NCI-H460 (cell line): ENCODE data around the gene SH3RF2. TPM values are rescaled to one million over a fixed set of nuclear protein-coding genes. Genes with fewer than 3 reads are reported as not detected.

Experiments used
- DNase-seq: peaks from one replicate; pipeline ENCODE4 v3.0.0-alpha.2; 2016; ENCODE audit warnings: low read depth; ENCODE audit errors: extremely low read depth
- total RNA-seq: library from RNA; depleted of rRNA; stranded (reverse); fragments of >200 nt; shearing (Covaris generic); gene quantifications from 2 replicates; pipeline ENCODE4 v1.2.3, GENCODE V29; 2014

SH3RF2 gene
- total RNA-seq, 1 experiment from 2014 or later = 8.4 TPM

GRCh38 chr5:146032911-146033310 is 96.5 kb downstream of the SH3RF2 start:
- DNase-seq = no peak

DNA sequence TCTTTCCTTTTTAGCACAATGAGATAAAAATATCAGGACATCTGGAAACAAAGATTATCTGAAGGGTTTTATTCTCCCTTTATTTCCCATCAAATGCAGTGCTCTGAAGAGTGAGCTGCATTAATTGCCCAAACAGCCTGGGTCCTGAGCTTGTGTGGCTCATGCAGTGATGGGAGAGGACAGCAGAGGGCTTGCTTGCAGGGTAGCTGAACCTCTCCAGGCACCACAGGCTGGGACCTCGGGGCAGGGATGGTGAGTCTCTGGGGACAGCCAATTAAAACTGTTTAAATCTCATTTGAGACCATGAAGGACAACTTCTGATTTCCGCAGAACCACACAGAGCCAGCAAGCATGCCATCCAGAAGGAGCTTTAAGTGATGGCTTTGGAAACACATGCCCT is 97.7 kb downstream of the SH3RF2 start:
- no peak for DNase-seq

GRCh38 chr5:146034605-146035004 is 98.2 kb downstream of the SH3RF2 start:
- DNase-seq = no peak

DNA sequence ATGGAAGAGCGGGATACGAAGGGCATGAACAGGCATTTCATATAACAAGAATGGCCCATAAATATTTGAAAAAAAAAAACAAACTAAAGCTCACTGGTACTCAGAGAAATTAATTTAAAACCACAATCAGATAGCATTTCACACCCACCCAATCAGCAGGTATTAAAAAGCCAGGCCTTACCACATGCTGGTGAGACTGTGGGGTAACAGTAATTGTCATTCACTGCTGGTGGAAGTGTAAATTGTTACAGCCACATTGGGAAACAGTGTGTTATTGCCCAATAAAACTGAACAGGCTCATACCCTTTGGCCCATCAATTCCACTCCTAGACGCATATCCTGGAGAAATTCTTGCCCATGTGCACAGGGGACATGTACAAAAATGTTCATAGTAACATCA is 103.0 kb downstream of the SH3RF2 start:
- no peak for DNase-seq

GRCh38 chr5:146040527-146040926 is 104.1 kb downstream of the SH3RF2 start:
- no peak for DNase-seq

DNA sequence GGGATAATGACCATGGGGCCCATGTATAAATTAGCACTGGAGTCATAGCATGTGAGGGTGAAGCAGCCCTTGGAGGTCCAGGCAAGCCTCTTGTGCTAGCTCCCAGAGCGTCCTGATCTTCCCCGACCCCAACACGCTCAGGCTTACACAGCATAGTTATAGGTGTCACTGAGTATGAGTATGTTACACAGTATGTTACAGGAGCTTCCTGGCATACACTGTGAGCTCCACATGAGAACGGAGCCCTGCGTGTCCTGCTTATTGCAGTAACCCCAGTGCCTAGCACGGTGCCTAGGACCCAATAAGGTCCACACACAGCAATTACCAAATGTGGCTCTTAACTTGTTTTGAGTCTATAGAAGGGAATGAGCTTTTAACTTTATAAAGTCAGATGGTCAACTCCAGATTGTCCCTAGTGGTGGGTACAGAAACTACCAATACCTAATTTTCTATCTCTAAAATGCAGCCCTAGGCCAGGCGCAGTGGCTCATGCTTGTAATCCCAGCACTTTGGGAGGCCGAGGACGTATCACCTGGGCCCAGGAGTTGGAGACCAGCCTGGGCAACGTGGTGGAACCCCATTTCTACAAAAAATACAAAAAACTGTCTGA is 104.9 kb downstream of the SH3RF2 start:
- DNase-seq = no peak

GRCh38 chr5:146042628-146043279 is 106.4 kb downstream of the SH3RF2 start:
- no peak for DNase-seq

DNA sequence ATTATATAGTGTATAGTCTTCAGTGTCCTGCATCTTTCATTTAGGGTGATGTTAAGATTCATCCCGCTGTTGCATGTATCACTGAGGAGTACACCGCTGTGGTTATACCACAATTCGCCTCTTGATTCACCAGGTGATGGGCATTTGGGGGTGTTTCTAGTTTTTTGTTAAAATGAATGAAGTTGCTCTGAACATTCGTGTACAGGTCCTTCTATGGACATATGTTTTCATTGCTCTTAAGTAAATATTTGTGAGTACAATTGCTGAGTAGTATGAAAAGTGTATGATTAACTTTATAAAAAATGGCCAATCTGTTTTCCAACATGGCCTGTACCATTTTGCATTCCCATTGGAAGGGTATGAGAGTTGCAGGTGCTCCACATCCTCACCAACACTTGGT is 107.3 kb downstream of the SH3RF2 start:
- DNase-seq = no peak

GRCh38 chr5:146047396-146047795 is 111.0 kb downstream of the SH3RF2 start:
- DNase-seq = no peak

- peak; percentile 75 for DNase-seq
Measured at GRCh38 chr5:146048994-146049703, 112.8 kb downstream of the SH3RF2 start.

DNA sequence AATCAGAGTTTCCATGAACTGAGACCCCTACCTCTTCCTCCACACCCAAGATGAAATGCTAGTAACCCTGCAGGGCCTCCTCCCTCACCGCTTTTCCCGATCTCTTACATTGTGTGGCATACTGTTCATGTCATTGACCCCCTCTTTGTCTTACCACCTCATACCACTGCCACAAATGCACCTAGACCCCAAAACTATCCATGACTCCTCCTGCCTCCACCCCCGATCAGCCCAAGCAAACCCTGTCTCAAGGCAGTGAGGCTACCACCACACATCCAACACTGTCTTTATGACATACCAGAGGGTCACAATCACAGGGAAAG is 113.3 kb downstream of the SH3RF2 start:
- DNase-seq = no peak

DNA sequence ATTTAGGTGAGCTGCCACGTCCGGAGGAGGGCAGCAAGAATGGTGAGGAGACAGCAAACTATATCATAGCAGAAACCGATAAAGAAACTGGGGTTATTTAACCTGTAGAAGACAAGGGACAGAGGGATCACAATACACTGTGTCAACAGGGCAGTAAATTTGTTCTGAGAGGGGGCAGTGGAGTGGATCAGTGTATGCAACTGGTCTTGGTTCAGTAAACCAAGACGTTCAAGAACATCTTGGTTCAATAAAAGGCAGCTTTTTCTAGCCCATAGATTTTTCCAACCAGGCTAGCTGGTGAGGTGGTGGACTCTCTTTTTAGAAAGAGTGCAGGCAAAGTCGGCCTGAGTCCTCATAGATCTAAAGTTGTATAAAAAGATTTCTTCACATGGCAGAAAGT is 113.7 kb downstream of the SH3RF2 start:
- DNase-seq = no peak

- no peak for DNase-seq
Measured at GRCh38 chr5:146051678-146052077, 115.3 kb downstream of the SH3RF2 start.

DNA sequence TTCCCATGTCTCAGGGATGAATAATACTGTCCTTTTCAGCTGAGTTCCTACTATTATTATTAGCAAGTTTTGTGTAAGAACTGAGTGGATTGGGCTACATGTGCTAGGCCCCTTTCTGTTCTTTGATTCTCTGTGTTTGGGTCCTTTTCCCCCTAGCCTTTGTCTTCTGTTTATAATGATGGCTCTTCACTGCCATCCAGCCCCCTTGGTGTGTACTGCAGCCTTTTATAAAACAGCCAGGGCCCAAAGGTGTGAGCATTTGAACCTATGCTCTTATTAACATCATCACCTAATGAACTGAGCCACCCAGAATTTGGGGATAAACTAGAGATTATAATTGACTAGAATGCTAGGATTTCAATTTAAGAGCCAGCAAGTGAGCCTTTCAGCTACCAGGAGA is 116.4 kb downstream of the SH3RF2 start:
- no peak for DNase-seq

DNA sequence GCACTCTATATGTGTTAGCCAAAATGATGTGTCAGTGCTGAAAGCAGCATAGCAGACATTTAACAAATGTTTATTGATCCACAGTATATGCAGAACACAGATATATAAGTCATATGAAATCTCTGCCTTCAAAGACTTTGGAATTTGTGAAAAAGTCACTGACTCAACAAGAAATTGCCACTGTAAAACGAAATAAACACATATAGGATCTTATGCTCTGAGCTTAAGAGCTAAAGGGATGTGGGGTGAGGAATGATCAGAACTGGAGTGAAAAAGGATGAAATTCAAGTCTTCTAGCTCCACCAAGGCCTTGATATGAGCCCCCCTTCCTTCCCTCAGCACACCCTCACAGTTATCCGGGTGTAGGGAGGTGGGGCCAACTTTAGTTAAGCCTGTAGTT is 119.1 kb downstream of the SH3RF2 start:
- no peak for DNase-seq

DNA sequence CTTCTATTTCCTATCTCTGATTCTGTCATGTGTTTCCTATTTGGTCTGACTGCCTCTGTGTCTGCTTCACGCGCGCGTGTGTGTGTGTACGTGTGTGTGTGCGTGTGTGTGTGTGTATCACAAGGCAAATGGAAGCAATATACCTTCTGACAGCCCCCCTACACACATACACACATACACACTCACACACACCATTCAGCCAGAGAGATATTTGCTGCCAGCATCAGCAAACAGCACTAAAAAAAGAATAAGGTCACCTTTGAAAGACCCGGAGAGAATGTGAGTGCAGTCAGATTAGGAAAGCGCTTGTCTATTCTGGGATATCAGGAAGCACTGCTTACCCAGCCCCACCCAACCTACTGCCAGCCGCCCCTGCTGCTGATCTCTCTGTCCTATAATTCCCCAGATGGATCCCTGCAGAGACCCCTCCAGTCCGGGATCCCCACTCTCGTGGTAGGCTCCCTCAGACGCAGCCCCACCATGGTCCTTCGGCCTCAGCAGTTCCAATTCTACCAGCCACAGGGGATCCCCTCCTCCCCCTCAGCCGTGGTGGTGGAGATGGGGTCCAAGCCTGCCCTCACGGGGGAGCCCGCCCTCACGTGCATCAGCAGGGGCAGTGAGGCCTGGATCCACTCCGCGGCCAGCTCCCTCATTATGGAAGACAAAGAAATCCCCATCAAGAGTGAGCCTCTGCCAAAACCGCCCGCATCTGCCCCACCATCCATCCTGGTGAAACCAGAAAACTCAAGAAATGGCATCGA is 123.3 kb downstream of the SH3RF2 start:
- DNase-seq = no peak

GRCh38 chr5:146060221-146060585 is 123.8 kb downstream of the SH3RF2 start:
- DNase-seq = no peak

- DNase-seq = no peak
Measured at GRCh38 chr5:146066968-146067367, 130.6 kb downstream of the SH3RF2 start.

- no peak for DNase-seq
Measured at GRCh38 chr5:146068206-146068605, 131.8 kb downstream of the SH3RF2 start.

GRCh38 chr5:146068977-146069779 is 132.8 kb downstream of the SH3RF2 start:
- DNase-seq = no peak

DNA sequence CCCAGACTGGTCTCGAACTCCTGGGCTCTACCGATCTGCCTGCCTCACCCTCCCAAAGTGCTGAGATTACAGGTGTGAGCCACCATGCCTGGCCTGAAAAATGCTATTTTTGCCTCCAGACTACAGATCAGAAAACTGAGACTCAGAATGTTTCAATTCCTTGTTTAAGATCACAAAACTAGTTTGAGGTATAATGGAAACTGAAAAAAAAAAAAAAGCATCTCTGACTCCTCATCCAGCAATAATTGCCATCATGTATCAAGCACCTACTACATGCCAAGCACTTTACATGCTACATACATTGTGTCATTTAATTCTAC is 133.4 kb downstream of the SH3RF2 start:
- DNase-seq = no peak
